Myocyte (in vitro differentiated cells): ENCODE data around the gene USP17L28. TPM values are rescaled to one million over a fixed set of nuclear protein-coding genes. Genes with fewer than 3 reads are reported as not detected.
"Not testable (repeated sequence)": the region's sequence is repeated elsewhere in the genome, so short reads cannot be mapped to it uniquely, and the experiment has no call there.

Experiments
- DNase-seq: peaks from one replicate; pipeline ENCODE4 v3.0.0-alpha.2; 2012; ENCODE audit warnings: low read depth
- polyA plus RNA-seq: library from polyadenylated mRNA; unstranded; fragments of >200 nt; gene quantifications from one replicate; pipeline ENCODE4 v1.2.1, GENCODE V29; 2012; ENCODE audit warnings: missing spikeins
- total RNA-seq: library from RNA; depleted of rRNA; stranded (reverse); fragments of >200 nt; gene quantifications from 2 replicates; pipeline ENCODE4 v1.2.3, GENCODE V29; 2014

Gene USP17L28
- not detected in 2 replicates for total RNA-seq
- polyA plus RNA-seq = not detected

GRCh38 chr4:9348593-9348992 is at the start of gene USP17L28:
USP17L28 (plus strand) TSS chr4:9348893; CDS start chr4:9348893, 0 bp downstream.
- DNase-seq = not testable (repeated sequence)

- DNase-seq = not testable (repeated sequence)
Measured at GRCh38 chr4:9324191-9324590, 24.5 kb upstream of the USP17L28 start.

DNA sequence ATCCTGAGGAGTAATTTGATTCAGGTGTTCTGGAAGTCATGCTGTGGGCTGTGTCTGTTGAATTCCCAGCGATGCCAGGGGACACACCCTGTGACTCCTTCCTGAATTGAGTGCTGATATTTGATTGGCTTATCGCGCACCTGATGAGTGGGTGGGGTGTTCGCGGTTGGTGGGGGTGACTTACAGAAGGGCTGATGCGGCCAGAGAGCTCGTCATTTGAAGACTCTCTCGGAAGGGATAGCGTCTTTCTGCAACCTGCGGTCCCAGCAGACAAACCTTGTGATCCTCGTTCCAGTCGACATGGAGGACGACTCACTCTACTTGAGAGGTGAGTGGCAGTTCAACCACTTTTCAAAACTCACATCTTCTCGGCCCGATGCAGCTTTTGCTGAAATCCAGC is 23.8 kb upstream of the USP17L28 start, which contains the start of gene USP17L24:
Gene USP17L24 (plus strand): TSS at position 301 of the 400 bp plus-strand sequence. CDS start 0 bp downstream, at position 301.
- not testable (repeated sequence) for DNase-seq

GRCh38 chr4:9329611-9330010 is 19.1 kb upstream of the USP17L28 start, which contains the start of gene USP17L25:
USP17L25 (plus strand) TSS chr4:9329911; CDS start chr4:9329911, 0 bp downstream.
- not testable (repeated sequence) for DNase-seq

GRCh38 chr4:9334358-9334757 is 14.3 kb upstream of the USP17L28 start, which contains the start of gene USP17L26:
USP17L26 (plus strand) TSS chr4:9334658; CDS start chr4:9334658, 0 bp downstream.
- not testable (repeated sequence) for DNase-seq

DNA sequence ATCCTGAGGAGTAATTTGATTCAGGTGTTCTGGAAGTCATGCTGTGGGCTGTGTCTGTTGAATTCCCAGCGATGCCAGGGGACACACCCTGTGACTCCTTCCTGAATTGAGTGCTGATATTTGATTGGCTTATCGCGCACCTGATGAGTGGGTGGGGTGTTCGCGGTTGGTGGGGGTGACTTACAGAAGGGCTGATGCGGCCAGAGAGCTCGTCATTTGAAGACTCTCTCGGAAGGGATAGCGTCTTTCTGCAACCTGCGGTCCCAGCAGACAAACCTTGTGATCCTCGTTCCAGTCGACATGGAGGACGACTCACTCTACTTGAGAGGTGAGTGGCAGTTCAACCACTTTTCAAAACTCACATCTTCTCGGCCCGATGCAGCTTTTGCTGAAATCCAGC is 9.6 kb upstream of the USP17L28 start, which contains the start of gene USP17L5:
Gene USP17L5 (plus strand): TSS at position 301 of the 400 bp plus-strand sequence. CDS start 0 bp downstream, at position 301.
- DNase-seq = not testable (repeated sequence)

- not testable (repeated sequence) for DNase-seq
Measured at GRCh38 chr4:9343848-9344247, 4.8 kb upstream of the USP17L28 start, which contains the start of gene USP17L27. USP17L27 (plus strand) TSS chr4:9344148; CDS start chr4:9344148, 0 bp downstream.

DNA sequence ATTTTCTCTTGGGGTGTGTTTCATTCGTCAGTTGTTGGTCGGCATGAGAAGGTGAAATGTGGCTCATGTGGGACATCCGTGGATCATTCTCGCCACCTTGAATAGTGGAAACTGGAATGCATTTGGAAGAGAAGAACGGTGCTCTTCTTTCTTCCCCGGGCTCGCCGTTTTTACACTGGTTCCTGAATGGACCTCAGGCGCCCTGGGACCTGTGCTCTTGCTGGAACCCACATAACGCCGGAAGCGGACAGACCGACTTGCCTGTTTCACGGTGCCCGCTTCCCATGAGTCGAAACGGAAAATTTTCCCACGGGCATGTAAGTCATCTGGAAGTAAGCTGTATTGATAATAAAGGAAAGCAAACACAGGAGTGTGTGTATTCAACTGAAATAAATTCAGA is 2.2 kb downstream of the USP17L28 start:
- DNase-seq = not testable (repeated sequence)

GRCh38 chr4:9353338-9353737 is 4.6 kb downstream of the USP17L28 start, which contains the start of gene USP17L29:
USP17L29 (plus strand) TSS chr4:9353638; CDS start chr4:9353638, 0 bp downstream.
- DNase-seq = not testable (repeated sequence)

DNA sequence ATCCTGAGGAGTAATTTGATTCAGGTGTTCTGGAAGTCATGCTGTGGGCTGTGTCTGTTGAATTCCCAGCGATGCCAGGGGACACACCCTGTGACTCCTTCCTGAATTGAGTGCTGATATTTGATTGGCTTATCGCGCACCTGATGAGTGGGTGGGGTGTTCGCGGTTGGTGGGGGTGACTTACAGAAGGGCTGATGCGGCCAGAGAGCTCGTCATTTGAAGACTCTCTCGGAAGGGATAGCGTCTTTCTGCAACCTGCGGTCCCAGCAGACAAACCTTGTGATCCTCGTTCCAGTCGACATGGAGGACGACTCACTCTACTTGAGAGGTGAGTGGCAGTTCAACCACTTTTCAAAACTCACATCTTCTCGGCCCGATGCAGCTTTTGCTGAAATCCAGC is 14.1 kb downstream of the USP17L28 start, which contains the start of gene USP17L30:
Gene USP17L30 (plus strand): TSS at position 301 of the 400 bp plus-strand sequence. CDS start 0 bp downstream, at position 301.
- not testable (repeated sequence) for DNase-seq

- DNase-seq = not testable (repeated sequence)
Measured at GRCh38 chr4:9379881-9380280, 31.2 kb downstream of the USP17L28 start.

DNA sequence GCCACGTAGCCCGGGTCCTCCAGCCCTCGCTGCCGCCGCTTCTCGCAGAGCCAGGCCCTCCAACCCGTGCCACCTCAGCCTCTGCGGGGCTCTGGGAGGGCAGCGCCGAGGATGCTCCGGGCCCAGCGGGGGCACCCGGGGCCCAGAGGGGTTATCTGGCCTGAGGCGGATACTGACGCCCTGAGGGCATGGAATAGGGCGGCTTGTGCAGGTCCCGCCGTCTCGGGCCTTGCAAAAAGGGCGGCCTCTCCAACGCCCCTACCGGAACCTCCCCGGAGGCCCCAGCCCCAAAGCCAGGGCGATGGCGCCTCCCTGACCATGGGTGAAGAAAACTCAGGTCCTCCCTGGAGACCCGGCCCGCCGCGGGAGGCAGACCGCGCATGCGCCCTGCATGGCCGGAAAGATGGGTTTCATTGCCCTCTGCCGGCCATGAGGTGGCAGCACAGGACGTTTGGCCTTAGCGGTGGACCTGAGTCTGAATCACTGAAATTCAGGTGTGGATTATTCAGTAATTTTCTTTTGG is 32.4 kb downstream of the USP17L28 start:
- peak; percentile 12 for DNase-seq

DNA sequence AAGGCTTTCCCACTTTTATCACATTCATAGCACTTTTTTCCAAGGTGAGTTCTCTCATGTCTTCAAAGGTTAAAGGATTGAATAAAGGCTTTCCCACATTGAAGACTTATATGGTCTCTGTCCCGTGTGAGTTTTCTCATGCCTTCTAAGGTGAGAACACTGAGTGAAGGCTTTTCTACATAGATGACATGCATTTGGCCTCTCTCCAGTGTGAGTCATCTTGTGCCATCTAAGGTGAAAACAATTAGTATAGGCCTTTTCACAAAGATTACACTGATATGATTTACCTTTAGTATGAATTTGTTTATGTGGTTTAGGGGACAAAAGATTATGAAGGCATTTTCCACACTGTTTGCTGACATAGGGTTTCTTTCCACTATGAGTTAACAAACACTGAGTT is 35.4 kb downstream of the USP17L28 start:
- DNase-seq = no peak

DNA sequence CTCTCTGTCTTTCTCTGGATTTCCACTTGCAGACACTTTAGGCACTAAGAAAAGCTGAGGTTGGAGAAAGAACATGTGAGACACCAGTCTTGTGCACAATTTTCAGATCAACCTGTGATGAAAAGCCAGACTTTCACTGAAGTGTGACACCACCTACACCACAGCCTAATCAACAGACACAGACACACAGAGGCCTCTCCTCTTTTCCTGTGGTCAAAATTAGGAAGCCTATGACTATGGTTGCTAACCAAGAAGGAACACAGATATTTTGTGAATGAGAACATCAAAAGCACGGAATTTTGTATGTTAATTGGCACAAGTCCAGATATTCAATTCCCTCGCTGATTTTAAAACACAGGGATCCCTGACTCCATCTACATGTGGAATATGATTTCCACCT is 40.3 kb downstream of the USP17L28 start:
- not testable (repeated sequence) for DNase-seq

Other genes starting within 250 kb of the USP17L28 start
- not detected in 2 replicates for gene FAM90A26, start 178.5 kb upstream of the USP17L28 start, total RNA-seq
- gene USP17L10, start 138.2 kb upstream of the USP17L28 start, total RNA-seq = not detected in 2 replicates
- gene USP17L11, start 133.5 kb upstream of the USP17L28 start, total RNA-seq = not detected in 2 replicates
- not detected in 2 replicates for gene USP17L12, start 128.7 kb upstream of the USP17L28 start, total RNA-seq
- not detected in 2 replicates for gene USP17L13, start 124.0 kb upstream of the USP17L28 start, total RNA-seq
- gene USP17L15, start 114.5 kb upstream of the USP17L28 start, total RNA-seq = not detected in 2 replicates
- not detected in 2 replicates for gene USP17L17, start 105.0 kb upstream of the USP17L28 start, total RNA-seq
- gene USP17L18, start 100.3 kb upstream of the USP17L28 start, total RNA-seq = not detected in 2 replicates
- gene USP17L19, start 95.5 kb upstream of the USP17L28 start, total RNA-seq = not detected in 2 replicates
- gene USP17L20, start 90.8 kb upstream of the USP17L28 start, total RNA-seq = not detected in 2 replicates
- gene USP17L21, start 86.0 kb upstream of the USP17L28 start, total RNA-seq = not detected in 2 replicates
- not detected in 2 replicates for gene USP17L22, start 81.3 kb upstream of the USP17L28 start, total RNA-seq
- gene USP17L24, start 23.7 kb upstream of the USP17L28 start, total RNA-seq = not detected in 2 replicates
- gene USP17L25, start 19.0 kb upstream of the USP17L28 start, total RNA-seq = not detected in 2 replicates
- gene USP17L26, start 14.2 kb upstream of the USP17L28 start, total RNA-seq = not detected in 2 replicates
- gene USP17L5, start 9.5 kb upstream of the USP17L28 start, total RNA-seq = not detected in 2 replicates
- gene USP17L27, start 4.7 kb upstream of the USP17L28 start, total RNA-seq = not detected in 2 replicates
- gene USP17L29, start 4.7 kb downstream of the USP17L28 start, total RNA-seq = not detected in 2 replicates
- not detected in 2 replicates for gene USP17L30, start 14.2 kb downstream of the USP17L28 start, total RNA-seq
- gene DEFB131A, start 95.5 kb downstream of the USP17L28 start, total RNA-seq = not detected in 2 replicates